Fibroblast of upper back skin (primary cell): Measurements from ENCODE around the gene PCOLCE2.

Experiments used
- DNase-seq: peaks from one replicate; pipeline ENCODE4 v3.0.0-alpha.2; 2013

The PCOLCE2 gene

DNA sequence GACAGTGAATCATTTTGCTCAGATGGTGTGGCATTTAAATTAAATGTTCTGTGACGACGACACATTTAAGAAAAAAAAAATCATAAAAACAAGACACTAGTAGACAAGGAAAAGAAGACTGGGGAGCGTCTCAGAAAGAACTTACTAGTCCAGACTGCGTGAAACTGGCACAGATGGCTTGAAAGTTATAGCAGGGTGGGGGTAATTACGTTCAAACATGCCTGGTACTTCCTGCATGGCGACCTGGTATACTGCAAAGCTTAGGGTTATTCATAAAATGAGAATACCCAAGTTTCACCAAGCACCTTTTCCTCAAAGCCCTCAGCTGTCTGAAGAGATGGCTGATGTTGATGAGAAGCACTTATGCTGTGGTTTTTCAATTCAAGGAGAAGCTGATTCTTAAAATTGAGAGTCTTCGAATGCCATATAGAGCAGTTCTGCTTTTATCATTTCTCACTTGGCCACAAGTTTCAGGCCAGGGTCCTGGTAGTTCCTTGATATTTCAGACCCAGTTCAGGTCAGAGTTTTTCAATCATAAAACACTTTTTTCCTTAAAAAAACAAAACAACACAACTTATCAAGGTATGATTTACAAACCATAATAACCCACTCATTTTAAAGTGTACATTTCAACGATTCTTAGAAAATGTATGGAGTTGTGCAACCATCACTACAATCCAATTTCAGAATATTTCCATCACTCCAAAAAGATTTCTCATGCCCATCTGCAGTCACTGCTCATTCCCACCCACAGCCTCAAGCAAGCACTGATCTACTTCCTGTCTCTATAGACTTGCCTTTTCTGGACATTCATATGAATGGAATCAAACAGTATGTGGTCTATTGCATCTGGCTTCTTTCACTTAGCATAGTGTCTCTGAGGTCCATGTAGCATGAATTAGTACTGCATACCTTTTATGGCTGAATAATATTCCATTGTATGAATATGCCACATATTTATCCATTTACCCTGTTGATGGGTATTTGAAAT, 24.7 kb downstream of the PCOLCE2 start:
- peak; percentile 38 for DNase-seq

DNA sequence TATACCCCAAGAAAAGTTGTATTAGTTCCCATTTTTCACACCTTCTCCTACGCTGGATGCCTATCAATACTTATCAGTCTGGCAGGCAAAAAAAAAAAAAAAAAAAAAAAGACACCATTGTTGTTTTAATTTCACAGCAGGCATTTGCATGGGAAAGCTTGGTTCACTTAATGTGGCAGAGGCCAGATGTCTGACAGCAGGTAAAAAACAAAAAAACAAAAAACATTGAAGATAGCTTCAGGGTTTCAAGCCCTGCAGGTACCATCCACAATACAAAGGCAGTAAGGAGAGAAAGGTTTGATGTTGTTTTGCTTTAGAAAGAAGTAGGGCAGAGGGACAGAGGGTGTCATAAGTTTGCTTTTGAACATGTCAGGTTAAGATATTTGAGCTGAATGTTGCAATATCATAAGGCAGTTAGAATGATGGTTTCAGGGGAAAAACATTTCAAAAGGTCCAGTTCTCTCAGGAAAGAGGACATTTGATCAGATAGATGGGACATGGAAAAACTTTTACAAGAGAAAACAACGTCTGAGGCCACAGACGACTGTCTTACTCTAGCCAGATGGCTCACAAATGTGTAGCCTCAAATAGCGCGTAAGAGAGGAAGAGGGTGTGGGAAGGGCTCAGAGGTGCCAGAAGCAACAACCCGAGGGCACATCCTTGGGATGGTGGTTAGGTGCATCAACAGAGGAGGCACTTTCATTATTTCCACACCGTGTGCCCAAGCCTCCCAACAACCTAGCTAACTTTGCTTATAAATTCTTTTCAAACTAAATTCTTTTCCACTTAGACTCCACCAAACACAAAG, 25.7 kb downstream of the PCOLCE2 start:
- DNase-seq, result no peak

DNA sequence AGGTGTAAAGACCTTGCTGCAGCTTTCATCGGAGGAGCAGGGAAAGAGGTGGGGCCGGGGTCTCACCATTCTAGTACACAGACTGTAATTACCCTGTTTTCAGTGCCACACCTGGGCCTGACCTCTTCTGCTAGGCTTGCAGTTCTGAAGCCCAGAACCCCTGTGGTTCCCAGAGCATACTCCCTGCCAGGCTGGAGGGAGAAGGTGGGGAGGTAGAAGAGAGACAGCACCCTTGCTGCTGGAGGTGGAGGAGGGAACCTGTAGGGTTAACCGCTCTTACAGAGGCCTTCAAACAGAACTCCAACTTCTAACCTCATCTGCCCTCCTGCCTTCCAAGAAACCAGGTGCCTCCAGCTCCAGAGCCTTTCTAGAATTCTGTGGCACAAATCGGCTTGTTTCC, 27.0 kb downstream of the PCOLCE2 start:
- DNase-seq, result no peak

DNA sequence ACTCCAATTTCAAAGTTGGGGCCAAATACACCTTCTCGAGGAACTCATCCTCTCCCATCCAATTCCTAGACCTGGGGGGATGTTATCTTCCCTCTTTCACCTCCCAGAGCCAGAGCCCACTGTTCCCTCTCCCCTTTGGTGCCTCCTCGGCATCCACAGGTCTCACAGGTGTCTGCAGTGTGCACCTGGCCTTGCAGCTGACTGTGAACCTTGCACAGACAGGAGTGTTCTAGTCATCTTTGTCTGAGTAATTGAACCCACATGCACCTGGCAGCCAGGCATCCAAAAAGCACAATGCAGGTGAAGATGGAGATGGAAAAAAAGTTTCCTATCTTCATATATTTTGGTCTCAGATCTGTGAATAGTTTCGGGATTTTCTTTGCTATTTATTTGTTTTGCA, 30.8 kb downstream of the PCOLCE2 start:
- no peak for DNase-seq

DNA sequence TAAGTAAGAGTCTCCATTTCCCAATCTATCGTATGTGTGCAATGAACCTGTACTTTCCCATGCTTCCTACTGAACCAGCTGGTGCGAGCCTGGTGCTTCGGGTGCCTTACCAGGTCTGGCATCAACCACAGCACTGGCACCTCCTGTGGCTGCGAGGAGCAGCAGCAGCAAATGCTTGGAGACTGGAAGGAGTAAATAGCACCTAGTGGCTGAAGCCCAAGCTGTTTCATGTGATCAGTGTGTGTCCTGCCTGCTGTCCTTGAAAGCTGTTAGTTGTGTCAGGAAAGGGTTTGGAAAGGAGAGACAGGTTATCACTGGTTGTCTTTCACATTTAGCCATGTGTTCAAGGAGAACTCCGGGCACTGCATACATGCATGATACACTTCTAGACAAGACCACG, 31.8 kb downstream of the PCOLCE2 start:
- no peak for DNase-seq

DNA sequence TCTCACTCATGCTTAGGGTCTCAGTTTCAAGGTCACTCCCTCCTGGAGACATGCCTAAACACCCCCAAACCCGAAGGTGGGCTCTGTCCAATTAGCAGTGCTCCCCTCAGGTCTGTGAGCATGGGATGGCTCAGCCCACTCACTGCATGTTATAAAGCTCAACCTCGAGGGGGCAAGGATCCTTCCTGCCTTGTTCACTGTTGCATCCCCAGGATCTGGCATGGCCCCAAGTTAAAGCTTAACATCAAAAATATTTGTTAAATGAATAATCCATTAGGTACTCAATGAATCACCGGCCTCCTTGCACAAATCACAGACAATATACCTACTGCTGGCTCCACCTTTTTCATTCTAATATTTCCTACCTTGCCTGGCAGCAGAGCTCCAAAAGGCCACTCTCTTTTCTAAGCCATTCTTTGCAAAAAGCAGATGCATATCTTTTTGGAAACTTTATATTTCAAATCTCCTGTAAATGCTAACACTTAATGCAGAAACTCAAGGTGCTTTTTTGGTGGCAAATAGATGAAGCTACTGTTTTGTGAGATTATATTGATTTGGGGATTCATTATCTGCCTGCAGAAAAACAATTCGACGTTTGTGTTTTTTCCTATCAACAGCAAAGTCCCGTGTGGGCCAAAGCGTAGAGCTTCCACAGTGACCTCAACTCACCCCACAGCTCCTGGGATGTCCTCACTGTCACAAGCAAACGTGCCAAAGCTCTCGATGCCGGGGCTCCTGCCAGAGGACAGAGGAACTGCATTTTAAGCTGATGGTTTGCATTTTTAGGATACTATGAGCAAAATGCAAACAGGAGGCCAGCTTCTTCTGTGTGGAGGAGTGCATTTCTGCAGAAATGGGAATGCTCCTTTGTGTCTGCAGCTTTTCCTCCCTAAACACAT, 35.4 kb downstream of the PCOLCE2 start:
- DNase-seq, result peak; percentile 82

DNA sequence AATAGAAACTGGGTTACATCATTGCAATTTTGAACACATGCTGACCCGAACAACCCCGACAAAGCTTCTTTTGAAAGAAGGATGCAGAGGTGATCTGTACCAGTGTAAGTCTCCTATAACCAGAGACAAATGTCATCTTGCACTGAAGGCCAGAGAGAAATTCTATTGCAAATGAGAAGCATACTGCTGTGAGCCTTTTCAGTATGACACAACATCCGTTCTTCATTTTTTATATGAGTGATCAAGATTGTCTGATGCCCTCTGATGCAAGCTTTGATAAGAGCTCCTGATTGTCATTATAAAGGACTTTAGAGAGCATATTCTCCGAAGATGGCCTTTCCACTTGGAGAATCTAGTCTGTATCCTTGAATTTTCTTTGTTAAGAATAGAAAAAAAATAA, 36.9 kb downstream of the PCOLCE2 start:
- no peak for DNase-seq

DNA sequence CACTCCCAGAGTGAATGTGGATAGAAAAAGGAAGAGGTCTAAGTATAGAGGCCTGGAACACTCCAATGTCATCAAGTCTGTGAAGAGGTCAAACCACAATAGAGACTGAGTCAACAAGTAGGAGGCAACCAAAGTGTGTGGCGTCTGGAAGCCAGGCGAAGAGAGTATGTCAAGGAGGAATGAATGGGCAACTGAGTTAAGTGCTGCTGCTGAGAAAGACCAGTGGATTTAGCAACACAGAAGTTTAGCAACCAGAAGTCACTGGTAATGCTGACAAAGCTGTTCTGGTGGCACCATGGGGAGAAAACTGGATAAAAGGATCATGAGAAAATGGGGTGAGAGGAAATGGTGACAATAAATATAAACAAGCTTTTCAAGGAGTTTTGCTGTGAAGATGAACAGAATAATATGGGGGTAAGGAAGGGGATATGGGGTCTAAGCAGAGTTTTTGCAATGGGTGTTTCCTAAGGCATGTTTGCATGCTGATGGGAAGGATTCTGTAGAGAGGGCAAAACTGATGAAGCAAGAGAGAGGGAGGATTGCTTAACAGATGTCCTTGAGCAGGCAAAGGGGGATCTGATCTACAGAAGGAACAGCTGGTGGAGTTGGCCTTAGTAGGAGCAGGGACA, 38.4 kb downstream of the PCOLCE2 start:
- DNase-seq, result peak; percentile 89

DNA sequence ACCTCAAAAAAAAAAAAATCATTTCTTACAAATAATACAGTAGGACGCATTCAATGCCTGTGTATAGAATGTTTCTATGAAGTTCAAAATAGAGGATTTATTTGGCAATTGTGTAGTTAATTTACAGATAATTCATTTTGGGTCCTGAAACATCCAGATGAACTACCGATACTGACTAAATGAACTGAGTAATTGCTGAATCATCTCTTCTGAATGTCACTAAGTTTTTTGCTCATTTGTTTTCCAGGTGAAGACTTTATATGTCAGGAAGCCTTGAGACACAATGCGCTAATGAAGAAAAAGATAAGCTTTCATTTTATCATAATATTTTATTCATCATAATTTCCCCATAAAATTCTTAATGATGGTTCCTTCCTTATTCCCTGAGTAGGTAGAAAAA, 39.7 kb downstream of the PCOLCE2 start:
- DNase-seq, result no peak

DNA sequence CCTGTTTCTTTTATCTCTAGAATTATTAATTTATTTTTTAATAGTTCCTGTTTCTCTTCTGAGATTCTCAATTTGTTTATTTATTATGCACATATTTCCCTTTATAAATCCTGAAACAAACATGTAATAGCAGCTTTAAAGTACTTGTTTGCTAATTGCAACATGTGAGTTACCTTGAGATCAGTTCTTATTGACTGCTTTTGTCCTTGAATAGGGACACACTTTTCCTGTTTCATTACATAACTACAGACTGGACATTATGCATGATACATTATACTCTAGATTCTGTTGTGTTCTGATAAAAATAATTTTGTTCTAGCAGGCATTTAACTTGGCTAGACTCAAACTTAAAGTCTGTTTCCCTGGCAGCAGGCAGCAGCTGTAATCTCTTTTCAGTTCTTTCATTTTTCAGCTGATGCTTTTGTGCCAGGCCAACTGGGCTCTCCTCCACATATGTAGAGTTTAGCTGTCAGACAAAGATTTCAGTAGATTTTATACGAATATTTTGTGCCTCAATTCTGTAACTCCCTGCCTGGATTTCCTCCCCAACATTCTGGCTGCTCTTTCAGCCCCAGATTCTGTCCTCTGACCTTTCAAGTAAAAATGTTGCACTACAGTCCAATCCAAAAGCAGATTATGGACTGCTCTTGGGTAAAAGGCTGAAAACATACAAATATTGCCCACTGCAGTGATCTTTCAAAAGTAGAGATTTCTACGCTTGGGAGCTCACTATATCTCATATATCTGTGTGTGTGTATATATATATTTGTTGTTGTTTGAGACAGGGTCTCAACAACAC, 41.9 kb downstream of the PCOLCE2 start:
- no peak for DNase-seq

DNA sequence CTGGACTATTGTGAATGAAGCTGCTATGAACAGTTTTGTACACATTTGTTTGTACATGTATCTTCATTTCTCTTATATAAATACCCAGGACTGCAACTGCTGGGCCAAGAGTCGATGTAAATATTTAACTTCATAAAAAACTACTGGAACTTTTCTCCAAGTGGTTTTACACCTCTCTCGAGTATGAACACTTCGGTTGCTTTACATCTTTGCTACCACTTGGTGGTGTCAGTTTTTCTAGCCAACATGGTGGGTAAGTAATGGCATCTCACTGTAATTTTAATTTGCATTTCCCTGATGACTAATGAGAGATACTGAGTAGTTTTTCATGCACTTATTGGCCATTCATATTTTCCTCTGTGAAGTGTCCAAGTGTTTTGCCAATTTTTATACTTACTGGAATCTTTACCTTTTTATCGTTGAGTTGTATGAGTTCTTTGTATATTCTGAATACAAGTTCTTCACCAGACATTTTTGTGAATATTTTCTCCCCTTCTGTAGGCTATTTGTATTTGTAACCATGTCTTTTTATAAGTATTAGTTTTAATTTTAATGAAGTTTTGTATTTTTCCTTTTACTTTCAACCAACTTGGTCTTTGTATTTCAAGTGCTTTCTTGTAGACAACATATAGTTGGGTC, 44.4 kb downstream of the PCOLCE2 start:
- DNase-seq, result peak; percentile 36

DNA sequence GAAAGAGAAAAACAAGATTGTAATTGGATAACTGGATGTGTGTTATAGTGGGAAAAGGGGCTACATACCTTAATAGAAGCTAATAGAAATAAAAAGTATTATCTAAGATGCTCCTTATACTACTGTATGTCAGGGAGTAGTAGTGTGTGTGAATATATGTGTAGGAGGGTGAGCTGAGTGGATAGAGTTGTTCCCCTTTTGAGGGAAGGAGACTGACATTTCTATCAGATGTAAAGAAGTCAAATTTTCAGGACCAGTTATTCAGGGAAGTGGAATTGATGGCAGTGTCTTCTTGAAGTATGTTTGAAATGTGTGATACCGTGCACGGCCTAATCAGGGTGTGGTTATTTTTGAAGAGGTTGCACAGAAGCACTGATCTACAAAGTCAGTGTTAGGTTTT, 49.1 kb downstream of the PCOLCE2 start:
- no peak for DNase-seq

DNA sequence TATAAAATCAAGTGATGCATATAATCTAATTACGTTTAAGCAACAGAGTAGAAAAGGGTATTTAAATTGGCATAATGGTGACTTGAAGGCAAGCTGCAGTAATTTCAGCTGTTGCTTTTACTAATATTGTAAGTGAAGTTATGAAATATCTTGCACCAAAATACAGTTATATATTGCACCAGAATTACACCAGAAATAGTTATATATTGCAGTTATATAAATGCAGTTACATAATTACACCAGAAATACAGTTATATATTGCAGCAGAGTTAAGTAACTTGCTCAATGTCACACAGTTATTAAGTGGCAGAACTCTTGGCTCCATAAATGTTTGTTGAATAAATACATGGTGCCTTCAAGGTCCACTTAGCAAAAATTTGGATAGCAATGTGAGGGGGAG, 51.4 kb downstream of the PCOLCE2 start:
- DNase-seq, result no peak

DNA sequence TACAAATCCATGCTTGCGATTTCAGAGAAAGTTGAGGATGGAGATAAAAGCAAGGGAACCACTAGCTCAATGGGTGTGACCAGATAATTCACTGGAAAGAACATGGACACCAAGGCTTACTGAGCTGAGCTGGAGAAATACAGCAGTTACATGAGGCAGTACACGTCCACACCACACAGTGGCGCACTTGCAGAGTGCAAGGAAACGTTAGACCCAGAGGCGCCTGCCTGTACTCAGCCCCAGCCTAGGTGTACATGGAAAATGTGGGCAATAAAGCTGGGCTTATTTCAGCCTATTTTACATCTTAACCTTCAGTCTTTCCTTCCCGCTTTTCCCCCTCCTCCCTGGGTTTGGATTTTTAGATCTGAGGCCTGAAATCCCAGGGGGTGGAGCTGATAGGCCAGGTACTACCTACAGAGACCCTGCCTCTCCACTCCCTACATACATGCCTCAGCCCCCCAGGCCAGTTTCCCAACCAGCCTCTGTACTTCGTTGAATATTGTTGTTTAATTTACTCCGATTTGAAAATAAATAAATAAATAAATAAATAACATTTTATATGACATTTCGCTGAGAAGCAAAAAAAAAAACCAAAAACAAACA, 60.1 kb downstream of the PCOLCE2 start:
- DNase-seq, result peak; percentile 72

DNA sequence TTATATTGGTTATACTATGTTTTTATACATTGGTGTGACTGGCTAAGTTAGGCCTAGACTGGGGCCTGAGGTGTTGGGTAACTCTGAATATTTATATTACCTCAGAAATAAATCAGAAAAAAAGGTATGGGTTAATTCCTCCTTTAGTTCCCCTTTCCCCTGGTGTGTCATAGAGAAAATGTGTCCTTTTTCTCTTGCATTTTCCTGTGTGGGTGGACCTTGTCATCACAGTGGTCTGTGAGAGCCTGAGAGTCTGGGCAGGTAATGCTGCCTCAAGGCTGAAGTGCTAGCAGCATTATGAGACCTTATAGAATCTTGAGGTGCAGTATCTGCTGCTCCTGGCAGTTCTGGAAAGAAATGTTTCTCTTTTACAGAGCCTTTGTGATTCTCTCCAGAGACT, 69.7 kb downstream of the PCOLCE2 start:
- DNase-seq, result no peak

DNA sequence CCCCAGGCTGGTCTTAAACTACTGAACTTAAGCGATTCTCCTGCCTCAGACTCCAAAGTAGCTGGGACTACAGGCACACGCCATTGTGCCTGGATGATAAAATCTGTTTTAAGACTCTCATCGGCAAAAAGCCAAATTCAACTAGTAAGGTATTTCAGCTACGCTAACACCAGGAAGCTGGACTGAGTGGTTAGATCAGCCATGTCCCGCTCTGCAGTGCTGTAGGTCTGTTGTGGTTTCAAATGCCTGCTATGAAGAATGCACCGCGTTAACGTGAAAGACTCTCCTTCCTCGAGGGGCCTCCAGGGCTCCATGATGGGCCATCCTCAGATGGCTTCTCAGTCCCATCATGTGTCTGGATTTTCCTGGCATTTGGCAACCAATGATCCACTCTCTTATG, 70.2 kb downstream of the PCOLCE2 start:
- DNase-seq, result no peak

DNA sequence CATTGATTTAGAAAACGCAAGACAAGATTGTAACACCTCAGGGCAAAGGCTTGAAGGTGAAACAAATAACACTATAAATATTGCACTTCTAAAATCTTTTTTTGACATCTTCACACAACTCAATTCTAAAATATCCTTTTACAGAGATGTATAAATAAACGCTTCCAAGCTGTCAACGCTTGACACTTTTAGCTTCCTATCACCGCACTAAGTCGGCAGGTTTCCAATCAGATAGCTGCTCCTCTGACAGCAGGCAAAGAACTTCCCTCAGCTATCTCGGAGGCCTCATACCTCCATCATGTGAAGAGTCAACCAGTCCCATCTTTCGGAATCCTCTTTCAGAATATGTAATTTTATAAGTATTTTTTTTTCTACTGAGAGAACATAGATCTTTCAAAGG, 71.0 kb downstream of the PCOLCE2 start:
- DNase-seq, result no peak

DNA sequence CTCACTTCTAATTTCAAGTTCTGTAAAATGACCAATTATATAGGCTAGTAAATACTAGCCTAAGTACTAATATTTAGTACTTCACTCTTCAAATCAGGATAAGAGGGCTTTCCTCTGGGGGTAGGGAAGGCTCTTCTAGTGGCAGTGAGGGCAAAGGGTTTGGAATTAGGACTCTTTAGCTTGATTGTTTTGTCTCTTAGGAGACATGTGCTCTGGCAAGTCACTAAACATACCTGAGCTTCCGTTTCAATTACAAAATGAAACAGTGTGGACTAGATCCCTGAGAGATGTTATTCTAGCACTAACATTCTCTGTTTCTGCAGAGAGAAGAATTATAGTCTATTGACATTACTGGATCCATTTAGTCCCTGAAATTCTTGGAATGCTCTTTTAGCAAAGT, 71.5 kb downstream of the PCOLCE2 start:
- DNase-seq, result no peak

DNA sequence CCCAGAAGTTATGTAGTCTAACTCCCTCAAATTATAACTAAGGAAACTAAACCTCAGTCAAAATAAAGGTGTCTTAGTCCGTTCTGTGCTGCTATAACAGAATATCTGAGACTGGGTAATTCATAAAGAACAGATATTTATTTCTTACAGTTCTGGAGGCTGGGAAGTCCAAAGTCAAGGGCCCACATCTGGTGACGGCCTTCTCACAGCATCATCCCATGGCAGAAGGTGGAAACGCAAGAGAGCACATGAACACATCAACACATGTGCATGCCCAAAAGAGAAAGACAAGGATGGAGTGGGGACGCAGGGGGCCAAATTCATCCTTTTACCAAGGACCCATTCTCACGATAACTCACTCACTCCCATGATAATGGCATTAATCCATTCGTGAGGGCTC, 73.1 kb downstream of the PCOLCE2 start:
- no peak for DNase-seq

DNA sequence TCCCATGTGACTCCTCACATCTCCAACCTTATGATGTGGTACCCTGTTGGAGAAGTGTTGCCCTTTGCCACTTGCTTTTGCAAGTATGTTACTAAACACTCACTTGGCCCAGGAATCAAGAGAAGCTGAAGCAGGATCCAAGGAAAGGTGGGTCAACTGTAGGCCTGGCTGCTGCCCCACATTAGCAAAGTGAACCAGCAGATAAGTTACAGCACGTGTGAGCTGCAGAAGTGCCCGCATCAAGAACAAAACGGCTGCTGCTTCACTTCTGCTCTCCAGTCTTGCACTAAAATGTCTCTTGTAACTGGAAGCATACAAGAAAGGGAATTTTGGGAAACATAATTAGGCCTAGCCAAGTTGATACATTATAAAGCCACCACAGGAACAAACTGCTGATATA, 79.6 kb downstream of the PCOLCE2 start:
- no peak for DNase-seq
